NT2/D1 (cell line): ENCODE results near the gene ZNF414.
A peak's percentile ranks its signal among the peaks of the same experiment; 100 is the strongest.
"Not testable (repeated sequence)": the region's sequence is repeated elsewhere in the genome, so short reads cannot be mapped to it uniquely, and the experiment has no call there.

Experiments
- DNase-seq: peaks from one replicate; pipeline ENCODE4 v3.0.0-alpha.2; 2011; ENCODE audit warnings: low read depth, low spot score
- H3K27me3 ChIP-seq: 2 replicates; pipeline ENCODE4 v1.6.0; 2011; ENCODE audit warnings: mild to moderate bottlenecking; ENCODE audit not compliant: insufficient read length, insufficient read depth
- H3K36me3 ChIP-seq: 2 replicates; pipeline ENCODE4 v1.6.1; 2011; ENCODE audit warnings: mild to moderate bottlenecking, low read length, mixed read lengths; ENCODE audit not compliant: insufficient read depth, insufficient read length
- H3K4me1 ChIP-seq: 2 replicates; pipeline ENCODE4 v1.5.1; 2011; ENCODE audit not compliant: insufficient read depth, insufficient read length
- H3K4me3 ChIP-seq: 2 replicates; pipeline ENCODE4 v1.5.1; 2011; ENCODE audit warnings: low read depth; ENCODE audit not compliant: insufficient read length
- H3K9ac ChIP-seq: 2 replicates; pipeline ENCODE4 v1.6.0; 2011; ENCODE audit warnings: low read depth; ENCODE audit not compliant: insufficient read length
- H3K9me3 ChIP-seq: 2 replicates; pipeline ENCODE4 v1.5.1; 2011; ENCODE audit warnings: mild to moderate bottlenecking, low read length; ENCODE audit not compliant: insufficient read depth
- SUZ12 ChIP-seq: IDR thresholded peaks from 2 replicates; pipeline ENCODE4 v1.6.1; 2011; ENCODE audit not compliant: insufficient read length, insufficient read depth; ENCODE audit errors: extremely low read depth
- YY1 ChIP-seq: IDR thresholded peaks from 2 replicates; pipeline ENCODE4 v1.6.1; 2011; ENCODE audit not compliant: insufficient read length, insufficient read depth
- ZNF274 ChIP-seq: IDR thresholded peaks from 2 replicates; pipeline ENCODE4 v1.6.1; 2011; ENCODE audit warnings: mild to moderate bottlenecking, low read depth, low read length

Gene ZNF414, protein sequence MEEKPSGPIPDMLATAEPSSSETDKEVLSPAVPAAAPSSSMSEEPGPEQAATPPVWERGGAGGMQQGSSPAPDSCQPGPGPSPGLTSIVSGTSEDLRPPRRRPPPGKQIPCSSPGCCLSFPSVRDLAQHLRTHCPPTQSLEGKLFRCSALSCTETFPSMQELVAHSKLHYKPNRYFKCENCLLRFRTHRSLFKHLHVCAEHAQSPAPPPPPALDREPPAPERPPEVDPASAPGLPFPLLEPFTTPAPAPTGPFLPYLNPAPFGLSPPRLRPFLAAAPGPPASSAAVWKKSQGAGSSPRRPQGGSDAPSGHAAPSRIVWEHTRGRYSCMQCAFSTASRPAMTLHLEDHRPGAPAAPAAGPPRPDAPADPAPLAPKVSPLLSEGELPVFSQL

DNA sequence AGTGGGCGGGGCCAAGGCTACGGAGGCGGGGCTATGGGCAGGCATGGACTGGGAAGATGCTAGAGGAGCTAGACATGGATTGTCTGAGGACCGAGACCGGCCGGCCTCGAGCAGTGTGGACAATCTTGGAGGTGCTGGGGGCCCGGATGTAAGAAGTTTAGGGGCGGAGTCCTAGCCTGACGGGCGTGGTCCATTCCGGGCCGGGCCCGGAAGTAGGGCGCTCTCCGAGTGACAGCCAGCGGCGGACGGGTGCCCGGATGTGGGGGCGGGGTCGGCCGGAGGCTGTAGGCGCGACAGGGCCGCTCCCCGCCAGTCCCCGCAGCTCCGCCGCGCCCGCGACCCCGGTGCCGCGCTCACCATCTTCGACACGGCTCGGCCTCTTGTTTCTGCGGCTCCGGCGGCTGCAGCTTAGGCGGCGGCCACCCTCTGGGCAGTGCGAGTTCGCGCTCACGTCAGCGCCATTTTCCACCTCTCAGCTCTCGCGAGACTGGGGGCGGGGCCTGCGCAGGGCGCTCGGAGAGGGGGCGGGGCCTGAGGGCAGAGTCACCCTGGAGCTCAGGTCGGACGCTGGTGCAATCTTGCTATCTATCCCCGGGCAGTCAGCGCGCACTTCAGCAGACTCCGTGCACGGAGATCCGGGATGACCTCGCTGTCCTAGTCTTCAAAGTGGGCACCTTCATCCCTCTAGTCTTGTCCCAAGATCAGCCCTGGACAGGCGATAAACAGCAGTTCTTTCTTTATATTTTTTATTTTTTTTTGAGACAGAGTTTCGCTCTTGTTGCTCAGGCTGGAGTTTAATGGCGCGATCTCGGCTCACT, at the start of gene ZNF414:
Gene ZNF414, minus strand, starts transcription at position 481 of the 818 bp plus-strand sequence. Its CDS starts 121 bp downstream, at position 360.
- no peaks in the 10 kb centered on the region for H3K9me3 ChIP-seq
- peaks cover 14% of the 10 kb centered on the region for H3K4me1 ChIP-seq
- peak within 1 kb of the TSS; percentile 77 for H3K4me3 ChIP-seq
- peak; percentile 98 for DNase-seq
- peaks cover 21% of the 10 kb centered on the region for H3K36me3 ChIP-seq
- H3K27me3 ChIP-seq = no peaks in the 10 kb centered on the region
- peak within 1 kb of the TSS; percentile 93 for H3K9ac ChIP-seq
- TF ChIP-seq YY1 = peak; percentile 65
- TF ChIP-seq SUZ12 = no peak

DNA sequence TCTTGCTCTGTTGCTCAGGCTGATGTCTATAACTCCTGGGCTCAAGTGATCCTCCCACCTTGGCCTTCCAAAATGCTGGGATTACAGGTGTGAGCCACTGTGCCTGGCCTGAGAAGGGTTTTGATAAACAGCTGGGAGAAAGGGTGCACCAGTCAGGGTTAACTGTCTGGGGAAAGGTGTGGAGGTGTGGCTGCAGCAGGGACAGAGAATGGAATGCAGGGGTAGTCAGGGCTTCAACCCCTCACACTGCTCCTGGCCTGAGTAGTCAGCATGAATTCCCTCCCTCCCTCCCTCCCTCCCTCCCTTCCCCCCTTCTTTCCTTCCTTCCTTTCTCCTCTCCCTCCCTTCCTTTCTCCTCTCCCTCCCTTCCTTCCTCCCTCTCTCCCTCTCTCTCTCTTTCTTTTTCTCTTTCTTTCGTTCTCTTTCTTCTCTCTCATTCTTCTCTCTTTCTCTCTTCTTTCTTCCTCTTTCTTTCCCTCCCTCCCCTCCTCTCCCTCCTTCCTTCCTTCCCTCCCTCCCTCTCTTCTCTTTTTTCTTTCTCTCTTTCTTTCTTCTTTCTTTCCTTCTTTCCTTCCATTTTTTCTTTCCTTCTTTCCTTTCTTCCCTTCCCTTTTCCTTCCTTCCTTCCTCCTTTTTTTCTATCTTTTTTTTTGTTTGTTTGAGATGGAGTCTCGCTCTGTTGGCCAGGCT, 47.3 kb upstream of the ZNF414 start:
- no peak overlapping the region for H3K9ac ChIP-seq
- H3K36me3 ChIP-seq = no peaks in the 10 kb centered on the region

DNA sequence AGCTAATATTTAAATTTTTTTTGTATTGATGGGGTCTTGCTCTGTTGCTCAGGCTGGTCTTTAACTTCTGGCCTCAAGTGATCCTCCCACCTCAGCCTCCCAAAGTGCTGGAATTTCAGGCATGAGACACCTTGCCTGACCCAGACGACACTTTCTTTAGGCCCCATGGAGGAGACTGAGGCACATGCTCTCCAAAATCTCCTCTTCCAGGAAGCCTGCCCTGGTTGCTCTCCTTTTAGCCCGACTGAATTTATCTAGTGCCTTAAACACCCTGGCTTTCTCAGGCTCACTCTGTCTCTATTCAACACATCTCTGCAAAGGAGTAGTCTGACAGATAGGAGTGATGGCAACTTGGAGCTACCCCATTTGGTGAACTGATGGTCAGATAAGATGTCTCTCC, 44.4 kb upstream of the ZNF414 start:
- Histone ChIP-seq H3K36me3 (no peaks in the 10 kb centered on the region), H3K9me3 (no peaks in the 10 kb centered on the region), H3K4me1 (no peaks in the 10 kb centered on the region), H3K9ac (no peak overlapping the region), H3K4me3 (no peak overlapping the region), H3K27me3 (no peaks in the 10 kb centered on the region)
- TF ChIP-seq ZNF274 (no peak), SUZ12 (no peak), YY1 (no peak)
- no peak for DNase-seq

More for the DNA sequence above, 47.3 kb upstream of the ZNF414 start:
- TF ChIP-seq ZNF274 = no peak
- TF ChIP-seq SUZ12 = no peak
- no peak for TF ChIP-seq YY1
- DNase-seq = peak; percentile 38
- Histone ChIP-seq H3K27me3 (no peaks in the 10 kb centered on the region), H3K4me1 (no peaks in the 10 kb centered on the region), H3K9me3 (no peaks in the 10 kb centered on the region), H3K4me3 (no peak overlapping the region)

DNA sequence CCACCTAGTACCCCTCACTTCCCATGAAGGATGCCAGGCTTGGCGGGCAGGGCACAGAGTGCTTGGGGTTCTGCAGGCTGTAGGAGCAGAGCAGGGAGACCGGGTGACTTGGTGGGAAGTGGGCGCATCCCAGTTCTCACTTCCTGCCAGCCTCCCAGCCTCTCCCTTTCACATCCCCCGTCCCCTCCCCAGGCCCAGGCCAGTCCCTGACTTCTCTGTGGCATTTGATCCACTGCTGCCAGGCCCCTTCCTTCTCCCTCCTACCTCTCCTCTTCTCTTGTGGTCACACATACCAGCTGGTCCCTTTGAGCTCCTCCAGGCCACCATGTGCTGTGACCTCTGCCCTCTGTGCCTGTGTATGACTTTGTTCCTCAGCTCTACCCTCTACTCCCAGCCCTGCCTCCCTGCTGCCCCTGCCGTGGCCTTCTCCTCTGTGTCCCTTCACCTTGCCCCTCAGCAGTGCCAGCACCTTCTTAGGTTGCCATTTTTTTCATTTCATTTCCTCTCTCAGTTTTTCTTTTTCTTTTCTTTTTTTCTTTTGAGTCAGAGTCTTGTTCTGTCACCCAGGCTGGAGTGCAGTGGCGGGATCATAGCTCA, 43.8 kb upstream of the ZNF414 start:
- no peaks in the 10 kb centered on the region for H3K36me3 ChIP-seq
- DNase-seq = no peak
- peaks cover 2% of the 10 kb centered on the region for H3K4me1 ChIP-seq
- H3K9me3 ChIP-seq = no peaks in the 10 kb centered on the region
- TF ChIP-seq YY1 (no peak), ZNF274 (no peak), SUZ12 (no peak)
- no peak overlapping the region for H3K9ac ChIP-seq
- H3K4me3 ChIP-seq = no peak overlapping the region
- no peaks in the 10 kb centered on the region for H3K27me3 ChIP-seq

DNA sequence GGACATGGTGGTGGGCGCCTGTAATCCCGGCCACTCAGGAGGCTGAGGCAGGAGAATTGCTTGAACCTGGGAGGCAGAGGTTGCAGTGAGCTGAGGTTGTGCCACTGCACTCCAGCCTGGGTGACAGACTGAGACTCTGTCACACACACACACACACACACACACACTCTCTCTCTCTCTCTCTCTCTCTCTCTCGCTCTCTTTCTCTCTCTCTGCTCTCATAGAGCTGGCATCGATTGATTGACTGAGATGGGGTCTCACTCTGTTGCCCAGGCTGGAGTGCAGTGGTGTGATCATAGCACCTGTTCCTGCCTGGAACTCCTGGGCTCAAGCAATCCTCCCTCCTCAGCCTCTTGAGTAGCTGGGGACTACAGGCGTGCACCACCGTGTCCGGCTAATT, 39.8 kb upstream of the ZNF414 start:
- H3K9me3 ChIP-seq, H3K4me3 ChIP-seq, H3K9ac ChIP-seq, H3K4me1 ChIP-seq, DNase-seq, H3K36me3 ChIP-seq, H3K27me3 ChIP-seq: not testable (repeated sequence)

DNA sequence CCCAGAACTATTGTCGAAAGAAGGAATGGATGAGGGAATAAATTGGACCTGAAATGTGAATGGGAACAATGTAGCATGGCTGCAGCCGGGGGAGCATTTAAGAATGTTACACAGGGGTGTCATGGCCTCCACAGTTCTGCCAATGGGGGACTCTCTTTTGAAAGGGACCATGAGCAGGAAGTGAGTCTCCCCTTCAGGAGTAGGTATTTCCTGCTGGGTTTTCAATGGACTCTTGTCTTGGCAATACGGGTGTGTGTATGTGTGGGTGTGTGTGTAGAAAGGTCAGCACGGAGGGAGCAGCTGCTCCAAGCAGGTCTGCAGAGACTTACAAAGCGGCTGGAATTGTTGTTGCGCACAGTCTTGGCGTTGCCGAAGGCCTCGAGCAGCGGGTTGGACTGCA, 38.8 kb upstream of the ZNF414 start:
- Histone ChIP-seq H3K9me3 (no peaks in the 10 kb centered on the region), H3K9ac (peak overlapping the region; percentile 87), H3K27me3 (no peaks in the 10 kb centered on the region), H3K4me3 (peak overlapping the region; percentile 76), H3K36me3 (peaks cover 9% of the 10 kb centered on the region), H3K4me1 (peaks cover 2% of the 10 kb centered on the region)
- peak; percentile 81 for DNase-seq
- TF ChIP-seq SUZ12 (no peak), YY1 (peak; percentile 98)

- H3K9ac ChIP-seq = no peak overlapping the region
- DNase-seq = no peak
- TF ChIP-seq ZNF274 = no peak
- no peak for TF ChIP-seq SUZ12
- TF ChIP-seq YY1 = no peak
- no peak overlapping the region for H3K4me3 ChIP-seq
- peaks cover 2% of the 10 kb centered on the region for H3K4me1 ChIP-seq
- no peaks in the 10 kb centered on the region for H3K9me3 ChIP-seq
- H3K36me3 ChIP-seq = peaks cover 28% of the 10 kb centered on the region
- no peaks in the 10 kb centered on the region for H3K27me3 ChIP-seq
Measured at GRCh38 chr19:8550070-8550469, 36.1 kb upstream of the ZNF414 start.
